SK-N-SH (cell line): ENCODE data around the gene PLS3. TPM values are rescaled to one million over a fixed set of nuclear protein-coding genes. Genes with fewer than 3 reads are reported as not detected.

Source experiments
- CTCF ChIA-PET: fragments of 300-600, 350-600 bp; formaldehyde crosslinking; extraction: SDS; loops from one replicate; lab custom pipeline; 2021; lab: Yijun Ruan, JAX
- POLR2A ChIA-PET: fragments of 350-600 bp; sonication (Branson Sonifier 250); formaldehyde crosslinking; extraction: SDS; loops from one replicate; lab custom pipeline; 2020; ENCODE audit warnings: antibody characterized with exemption, inconsistent platforms; lab: Yijun Ruan, JAX
- DNase-seq: peaks from one replicate; pipeline ENCODE4 v3.0.0; 2012
- H2AFZ ChIP-seq: fragments of 200-600 bp; sonication (generic); 2 replicates; pipeline ENCODE4 v1.8.1; 2016; ENCODE audit warnings: antibody characterized with exemption, mild to moderate bottlenecking, low read depth
- H3F3A ChIP-seq: fragments of 200-600 bp; sonication (generic); replicated peaks from 2 replicates; pipeline ENCODE3; 2016; ENCODE audit warnings: antibody characterized with exemption, mild to moderate bottlenecking; ENCODE audit not compliant: insufficient read depth
- H3K27ac ChIP-seq, 2 experiments: fragments of 200-500 bp in 1 of 2; fragments of 200-600 bp in 1 of 2; sonication (Bioruptor generic) in 1 of 2; sonication (generic), shearing (Covaris generic) in 1 of 2; 2 replicates each; pipeline versions ENCODE4 v1.5.1 to v1.6.1; 2014 to 2016; ENCODE audit warnings: low read depth in 2 of 2, inconsistent platforms in 1 of 2, low read length in 1 of 2, mild to moderate bottlenecking in 1 of 2, mixed read lengths in 1 of 2
- H3K27me3 ChIP-seq: fragments of 200-600 bp; sonication (generic), shearing (Covaris generic); 2 replicates; pipeline ENCODE4 v1.6.1; 2016; ENCODE audit warnings: mixed run types; ENCODE audit not compliant: insufficient read depth
- H3K36me3 ChIP-seq, 2 experiments: fragments of 200-500 bp in 1 of 2; fragments of 200-600 bp in 1 of 2; sonication (Bioruptor generic) in 1 of 2; sonication (generic) in 1 of 2; replicated peaks in 1 of 2; 2 replicates each; pipeline versions ENCODE3 to v1.5.1; 2014 to 2016; ENCODE audit warnings: low read length in 1 of 2, mild to moderate bottlenecking in 1 of 2; ENCODE audit not compliant: insufficient read depth in 2 of 2, control insufficient read depth in 1 of 2
- H3K4me1 ChIP-seq, 2 experiments: fragments of 200-500 bp in 1 of 2; fragments of 200-600 bp in 1 of 2; sonication (Bioruptor generic) in 1 of 2; sonication (generic), shearing (Covaris generic) in 1 of 2; 2 replicates each; pipeline versions ENCODE4 v1.5.1 to v1.6.1; 2014 to 2016; ENCODE audit warnings: low read depth in 1 of 2, low read length in 1 of 2, mixed run types in 1 of 2; ENCODE audit not compliant: insufficient read depth in 2 of 2, control insufficient read depth in 1 of 2
- H3K4me2 ChIP-seq: fragments of 200-600 bp; sonication (generic), shearing (Covaris generic); 2 replicates; pipeline ENCODE4 v1.6.1; 2017; ENCODE audit warnings: mixed run types
- H3K4me3 ChIP-seq, 2 experiments: fragments of 200-500 bp in 1 of 2; fragments of 200-600 bp in 1 of 2; sonication (Bioruptor generic) in 1 of 2; sonication (generic), shearing (Covaris generic) in 1 of 2; 2 replicates each; pipeline versions ENCODE4 v1.5.1 to v1.8.1; 2014 to 2016; ENCODE audit warnings: low read depth in 2 of 2, inconsistent platforms in 1 of 2, low read length in 1 of 2, mild to moderate bottlenecking in 1 of 2, mixed read lengths in 1 of 2, moderate library complexity in 1 of 2
- H3K79me2 ChIP-seq: fragments of 200-600 bp; sonication (generic); 2 replicates; pipeline ENCODE4 v1.8.1; 2017; ENCODE audit warnings: mild to moderate bottlenecking; ENCODE audit not compliant: insufficient read depth
- H3K9ac ChIP-seq: fragments of 200-600 bp; sonication (generic); 2 replicates; pipeline ENCODE4 v1.6.1; 2017; ENCODE audit warnings: mixed run types
- H3K9me2 ChIP-seq: fragments of 200-600 bp; sonication (generic); 2 replicates; pipeline ENCODE4 v1.6.1; 2017; ENCODE audit warnings: mixed run types
- H3K9me3 ChIP-seq: fragments of 200-600 bp; sonication (generic); 2 replicates; pipeline ENCODE4 v1.6.1; 2017; ENCODE audit warnings: mixed run types, mild to moderate bottlenecking, moderate library complexity
- H4K20me1 ChIP-seq: fragments of 200-600 bp; sonication (generic); 2 replicates; pipeline ENCODE4 v1.6.1; 2017; ENCODE audit warnings: mild to moderate bottlenecking, mixed run types; ENCODE audit not compliant: insufficient read depth
- FOSL2 ChIP-seq: IDR thresholded peaks from 2 replicates; pipeline ENCODE4 v1.4.0; 2012; ENCODE audit warnings: low read depth, mild to moderate bottlenecking, moderate library complexity, borderline replicate concordance
- GABPA ChIP-seq: IDR thresholded peaks from 2 replicates; pipeline ENCODE4 v1.4.0; 2012; ENCODE audit warnings: low read depth, mild to moderate bottlenecking
- GATA2 ChIP-seq: sonication (generic); formaldehyde crosslinking; IDR thresholded peaks from 2 replicates; pipeline ENCODE4 v1.5.0; 2020; ENCODE audit warnings: mild to moderate bottlenecking, missing genetic modification reagents
- NRF1 ChIP-seq: IDR thresholded peaks from 2 replicates; pipeline ENCODE4 v1.6.1; 2012; ENCODE audit warnings: low read depth, mild to moderate bottlenecking, low read length
- RAD21 ChIP-seq: IDR thresholded peaks from 2 replicates; pipeline ENCODE4 v1.6.1; 2012; ENCODE audit warnings: mild to moderate bottlenecking, low read length
- RFX5 ChIP-seq: IDR thresholded peaks from 2 replicates; pipeline ENCODE4 v1.6.1; 2012; ENCODE audit warnings: mild to moderate bottlenecking, improper control_type of control experiment, low read length
- SMC3 ChIP-seq: IDR thresholded peaks from 2 replicates; pipeline ENCODE4 v1.6.1; 2012; ENCODE audit warnings: low read depth, low read length, improper control_type of control experiment
- TAF1 ChIP-seq: IDR thresholded peaks from 2 replicates; pipeline ENCODE4 v1.6.1; 2012; ENCODE audit warnings: low read depth, mild to moderate bottlenecking, low read length, moderate library complexity, borderline replicate concordance
- TEAD4 ChIP-seq: IDR thresholded peaks from 2 replicates; pipeline ENCODE4 v1.4.0; 2012; ENCODE audit warnings: mild to moderate bottlenecking, borderline replicate concordance; ENCODE audit not compliant: insufficient read depth
- WGBS: methylation state at CpG from one replicate; pipeline ENCODE4 v1.1.6; 2017; ENCODE audit warnings: low lambda C conversion rate; 5-methylcytosine and 5-hydroxymethylcytosine counted together
- polyA plus RNA-seq, 3 experiments: library from polyadenylated mRNA; depleted of rRNA; stranded (reverse); fragments of >200 nt; gene quantifications; 2 replicates each; pipeline ENCODE4 v1.2.3, GENCODE V29; 2012
- TF ChIP-seq, protein P1 (sequence below): IDR thresholded peaks from 2 replicates; pipeline ENCODE4 v1.4.0; 2012; ENCODE audit warnings: low read depth
- TF ChIP-seq, protein P2 (sequence below): fragments of 200-600 bp; sonication (generic); IDR thresholded peaks from 2 replicates; pipeline ENCODE4 v1.6.1; 2017; ENCODE audit warnings: antibody characterized with exemption, mild to moderate bottlenecking, moderate library complexity

Gene PLS3
- polyA plus RNA-seq, 1 of the 3 experiments (the other 2 are of a cell fraction): 35.7 TPM

DNA sequence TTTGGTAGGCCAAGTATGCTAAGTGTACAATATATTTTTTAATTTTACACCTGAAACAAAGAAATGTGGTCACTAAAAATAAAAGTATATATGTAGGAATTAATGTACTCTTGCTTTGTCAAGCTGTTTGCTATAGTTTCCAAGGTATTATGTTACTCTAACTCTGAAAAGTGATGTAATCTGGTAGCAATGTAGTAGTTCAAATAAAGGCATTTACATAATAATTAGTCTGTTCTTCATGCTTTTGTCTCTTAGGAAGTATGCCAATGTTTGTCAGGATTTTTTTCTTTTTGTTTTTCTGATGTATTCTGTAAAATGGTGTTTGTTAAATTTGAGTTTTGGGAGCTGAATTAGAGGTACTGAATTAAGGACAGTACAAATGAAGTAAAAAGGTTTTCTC is 89.5 kb downstream of the PLS3 start:
- no peaks in the 10 kb centered on the region for H3K4me1 ChIP-seq
- no peak overlapping the region for H2AFZ ChIP-seq
- no peaks in the 10 kb centered on the region; the same call in 1 of the 2 replicates for H3K27me3 ChIP-seq
- H3F3A ChIP-seq: no peaks in the 10 kb centered on the region
- POLR2A ChIA-PET: no interaction called here
- no peak overlapping the region for H3K4me2 ChIP-seq
- CTCF ChIA-PET: interaction anchor here (1.0 to 6.2 kb wide), 2 partner anchors 14 to 40 kb away, joined by 5 to 37 read pairs; no protein-coding TSS in a partner anchor
- H3K36me3 ChIP-seq: peaks cover 7 to 10% of the 10 kb centered on the region in 2 experiments
- H3K4me3 ChIP-seq: no peak overlapping the region
- H3K27ac ChIP-seq: no peak overlapping the region
- DNase-seq: no peak
- H3K79me2 ChIP-seq: no peaks in the 10 kb centered on the region
- no peak for TF ChIP-seq FOSL2
- no peak for TF ChIP-seq GATA2
- no peak for TF ChIP-seq TEAD4
- no peak for TF ChIP-seq TAF1
- no peak for TF ChIP-seq SMC3
- TF ChIP-seq RFX5: no peak
- no peak for TF ChIP-seq GABPA
- TF ChIP-seq, protein P1, sequence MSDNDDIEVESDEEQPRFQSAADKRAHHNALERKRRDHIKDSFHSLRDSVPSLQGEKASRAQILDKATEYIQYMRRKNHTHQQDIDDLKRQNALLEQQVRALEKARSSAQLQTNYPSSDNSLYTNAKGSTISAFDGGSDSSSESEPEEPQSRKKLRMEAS: no peak
- no peak for TF ChIP-seq NRF1
- H4K20me1 ChIP-seq: no peaks in the 10 kb centered on the region
- H3K9me2 ChIP-seq: no peaks in the 10 kb centered on the region
- H3K9me3 ChIP-seq: no peaks in the 10 kb centered on the region
- no peak overlapping the region for H3K9ac ChIP-seq

DNA sequence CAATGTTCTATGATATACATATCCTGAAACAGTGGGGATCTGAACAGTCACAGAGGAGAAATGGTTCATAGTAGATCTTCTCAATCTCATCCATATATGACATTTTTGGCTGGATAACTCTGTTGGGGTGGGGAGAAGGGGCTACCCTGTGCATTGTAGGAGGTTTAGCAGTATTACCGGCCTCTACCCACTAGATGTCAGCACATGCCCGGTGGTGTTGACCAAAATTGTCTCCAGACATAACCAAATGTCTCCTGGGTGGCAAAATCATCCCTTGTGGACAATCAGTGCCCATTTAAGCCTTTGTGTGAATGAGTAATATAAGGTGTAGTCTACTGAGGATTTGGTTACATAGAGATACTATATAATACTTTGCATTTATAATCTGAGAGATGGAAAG is 89.9 kb downstream of the PLS3 start:
- Histone ChIP-seq H3K36me3 (peaks cover 4 to 5% of the 10 kb centered on the region in 2 experiments), H3K9me2 (no peaks in the 10 kb centered on the region), H3K9ac (no peak overlapping the region), H3K27ac (no peak overlapping the region), H2AFZ (no peak overlapping the region), H3K4me2 (no peak overlapping the region), H4K20me1 (no peaks in the 10 kb centered on the region), H3F3A (no peaks in the 10 kb centered on the region), H3K4me1 (no peaks in the 10 kb centered on the region), H3K79me2 (no peaks in the 10 kb centered on the region), H3K9me3 (no peaks in the 10 kb centered on the region), H3K27me3 (no peaks in the 10 kb centered on the region; the same call in 1 of the 2 replicates), H3K4me3 (no peak overlapping the region)
- DNase-seq: peak; percentile 52
- ChIA-PET POLR2A (no interaction called here), CTCF (interaction anchor here (1.8 to 6.2 kb wide), 2 partner anchors 9 to 39 kb away, joined by 13 to 37 read pairs; no protein-coding TSS in a partner anchor)
- TF ChIP-seq RAD21 (peak; percentile 81), SMC3 (peak; percentile 73)
- TF ChIP-seq, protein P2, sequence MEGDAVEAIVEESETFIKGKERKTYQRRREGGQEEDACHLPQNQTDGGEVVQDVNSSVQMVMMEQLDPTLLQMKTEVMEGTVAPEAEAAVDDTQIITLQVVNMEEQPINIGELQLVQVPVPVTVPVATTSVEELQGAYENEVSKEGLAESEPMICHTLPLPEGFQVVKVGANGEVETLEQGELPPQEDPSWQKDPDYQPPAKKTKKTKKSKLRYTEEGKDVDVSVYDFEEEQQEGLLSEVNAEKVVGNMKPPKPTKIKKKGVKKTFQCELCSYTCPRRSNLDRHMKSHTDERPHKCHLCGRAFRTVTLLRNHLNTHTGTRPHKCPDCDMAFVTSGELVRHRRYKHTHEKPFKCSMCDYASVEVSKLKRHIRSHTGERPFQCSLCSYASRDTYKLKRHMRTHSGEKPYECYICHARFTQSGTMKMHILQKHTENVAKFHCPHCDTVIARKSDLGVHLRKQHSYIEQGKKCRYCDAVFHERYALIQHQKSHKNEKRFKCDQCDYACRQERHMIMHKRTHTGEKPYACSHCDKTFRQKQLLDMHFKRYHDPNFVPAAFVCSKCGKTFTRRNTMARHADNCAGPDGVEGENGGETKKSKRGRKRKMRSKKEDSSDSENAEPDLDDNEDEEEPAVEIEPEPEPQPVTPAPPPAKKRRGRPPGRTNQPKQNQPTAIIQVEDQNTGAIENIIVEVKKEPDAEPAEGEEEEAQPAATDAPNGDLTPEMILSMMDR: peak; percentile 77
- TF ChIP-seq, protein P1: no peak
- WGBS: 0% methylated on average over 2 of the region's 2 CpGs
